NCI-H82 treated with DMSO at 0.1 percent for 48 hours (cell line): ENCODE data around the gene ASPSCR1.

Experiments
- DNase-seq: peaks from one replicate; lab custom pipeline; 2025; ENCODE audit not compliant: unreplicated experiment; lab: John Stamatoyannopoulos, UW

The ASPSCR1 gene

DNA sequence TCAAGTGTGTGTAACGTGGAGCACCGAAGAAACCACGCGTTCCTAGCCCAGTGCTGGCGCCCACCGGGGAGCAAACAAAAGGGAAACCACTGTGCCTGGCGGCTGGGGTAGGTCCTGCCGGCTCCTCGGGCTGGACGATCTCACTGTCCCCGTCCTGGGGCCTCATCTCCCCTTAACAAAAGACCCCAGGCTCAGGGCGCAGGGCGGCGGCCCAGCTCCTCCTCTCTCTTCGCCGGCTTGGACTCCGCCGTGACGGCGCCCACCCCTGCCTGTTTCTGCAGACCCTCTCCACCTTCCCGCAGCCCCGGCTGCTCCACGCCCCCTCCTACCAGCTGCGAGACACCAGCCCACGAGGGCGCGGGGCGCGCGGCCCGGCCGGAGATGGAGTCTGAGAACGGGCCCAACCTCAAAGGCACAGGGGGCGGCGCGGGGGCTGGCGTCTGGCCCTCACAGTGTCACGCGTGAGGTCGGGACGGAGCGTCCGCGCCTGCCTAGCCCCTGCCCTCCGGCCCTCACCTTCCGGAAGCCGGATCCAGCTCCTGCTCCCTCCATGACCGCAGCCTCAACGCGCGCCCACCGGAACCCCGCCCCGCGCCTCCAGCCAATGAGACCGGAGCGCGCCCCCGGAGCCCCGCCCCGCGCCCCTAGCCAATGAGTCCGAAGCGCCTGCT is 45.0 kb downstream of the ASPSCR1 start, which contains the start of gene CENPX:
Gene CENPX, minus strand, starts transcription at position 569 of the 671 bp plus-strand sequence. Its CDS starts 17 bp downstream, at position 552.
- DNase-seq, result no peak

- DNase-seq, result peak; percentile 99
Measured at GRCh38 chr17:82022981-82023446, 45.6 kb downstream of the ASPSCR1 start, which contains the start of gene LRRC45. TSS of gene LRRC45 (plus strand) at chr17:82023305. CDS start at chr17:82023644, 339 bp downstream.

GRCh38 chr17:82023447-82024241 is 46.2 kb downstream of the ASPSCR1 start:
- DNase-seq, result no peak

DNA sequence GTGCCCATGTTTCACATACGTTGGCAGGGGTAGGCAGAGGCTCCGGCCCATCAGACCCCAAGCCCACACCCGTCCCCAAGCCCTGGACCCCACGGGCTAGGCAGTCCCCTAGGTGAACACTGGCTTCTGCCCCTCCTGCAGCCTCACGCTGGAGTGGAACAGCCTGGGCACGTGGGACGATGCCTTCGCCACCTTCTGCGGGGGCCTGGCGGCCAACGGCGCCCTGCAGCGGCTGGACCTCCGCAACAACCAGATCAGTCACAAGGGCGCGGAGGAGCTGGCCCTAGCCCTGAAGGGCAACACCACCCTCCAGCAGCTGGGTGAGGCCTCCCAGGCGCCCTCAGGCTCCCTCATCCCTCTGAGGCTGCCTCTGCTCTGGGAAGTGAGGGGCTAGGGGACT is 47.4 kb downstream of the ASPSCR1 start:
- no peak for DNase-seq

DNA sequence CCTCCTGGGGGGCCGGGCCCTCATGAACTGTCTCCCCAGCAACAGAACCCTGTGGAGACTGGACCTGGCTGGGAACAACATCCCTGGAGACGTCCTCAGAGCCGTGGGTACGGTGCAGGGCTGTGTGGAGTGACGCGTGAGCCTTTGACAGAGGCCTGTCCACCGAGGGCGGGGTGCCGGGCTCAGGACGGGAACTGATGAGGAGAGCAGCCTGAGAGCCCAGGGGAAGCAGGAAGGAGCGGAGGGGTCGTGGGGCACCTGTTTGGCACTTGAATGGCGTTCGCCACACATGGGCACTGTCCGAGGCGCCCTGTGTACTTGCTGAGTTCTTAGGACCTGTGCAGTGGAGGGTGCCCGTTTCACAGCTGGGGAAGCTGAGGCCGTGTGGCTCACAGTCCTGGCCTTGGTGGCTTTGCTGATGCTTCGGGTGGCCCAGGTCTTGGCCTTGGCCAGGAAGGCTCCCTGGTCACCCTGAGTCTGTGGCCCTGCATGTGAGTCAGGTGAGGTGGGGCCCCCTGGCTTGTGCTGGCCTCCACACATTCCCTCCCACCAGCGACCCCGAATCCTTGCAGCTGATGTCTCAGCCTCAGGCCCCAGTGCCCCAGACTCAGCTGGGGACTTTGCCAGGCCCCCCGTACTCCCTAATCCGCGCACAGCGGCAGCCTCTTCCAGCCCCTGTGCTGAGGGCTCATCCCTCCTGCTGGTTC is 48.1 kb downstream of the ASPSCR1 start:
- no peak for DNase-seq

- no peak for DNase-seq
Measured at GRCh38 chr17:82028246-82028645, 50.8 kb downstream of the ASPSCR1 start.

DNA sequence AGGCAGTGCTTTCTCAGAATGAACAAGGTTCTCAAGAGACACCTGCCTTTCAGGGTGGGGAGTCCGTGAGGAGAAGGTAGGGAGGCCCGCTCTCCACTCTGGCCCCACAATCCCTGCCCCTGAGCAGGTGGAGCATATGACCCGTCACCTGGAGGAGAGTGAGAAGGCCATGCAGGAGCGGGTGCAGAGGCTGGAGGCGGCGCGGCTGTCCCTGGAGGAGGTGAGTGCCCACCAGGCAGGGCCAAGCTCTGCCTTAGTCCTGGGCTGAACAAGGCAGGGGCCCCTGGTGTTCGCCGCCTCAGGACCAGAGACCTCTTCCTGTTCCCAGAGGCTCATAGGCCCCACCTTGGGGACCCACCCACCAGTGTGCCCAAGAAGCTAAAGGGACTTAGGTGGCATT is 51.5 kb downstream of the ASPSCR1 start:
- no peak for DNase-seq

- no peak for DNase-seq
Measured at GRCh38 chr17:82029391-82029790, 52.0 kb downstream of the ASPSCR1 start.

DNA sequence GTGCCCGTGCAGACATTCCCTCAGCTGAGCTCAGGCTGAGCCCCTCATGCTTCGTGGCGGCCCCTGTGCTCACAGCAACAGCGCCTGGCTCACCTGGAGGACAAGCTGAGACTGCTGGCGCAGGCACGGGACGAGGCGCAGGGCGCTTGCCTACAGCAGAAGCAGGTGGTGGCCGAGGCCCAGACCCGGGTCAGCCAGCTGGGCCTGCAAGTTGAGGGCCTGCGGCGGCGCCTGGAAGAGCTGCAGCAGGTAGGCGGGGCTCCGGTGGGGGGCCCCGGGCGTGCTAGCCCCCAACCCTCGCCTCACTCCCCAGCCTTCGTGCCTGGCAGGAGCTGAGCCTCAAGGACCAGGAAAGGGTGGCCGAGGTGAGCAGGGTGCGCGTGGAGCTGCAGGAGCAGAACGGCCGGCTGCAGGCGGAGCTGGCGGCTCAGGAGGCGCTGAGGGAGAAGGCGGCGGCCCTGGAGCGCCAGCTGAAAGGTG is 52.6 kb downstream of the ASPSCR1 start:
- no peak for DNase-seq

DNA sequence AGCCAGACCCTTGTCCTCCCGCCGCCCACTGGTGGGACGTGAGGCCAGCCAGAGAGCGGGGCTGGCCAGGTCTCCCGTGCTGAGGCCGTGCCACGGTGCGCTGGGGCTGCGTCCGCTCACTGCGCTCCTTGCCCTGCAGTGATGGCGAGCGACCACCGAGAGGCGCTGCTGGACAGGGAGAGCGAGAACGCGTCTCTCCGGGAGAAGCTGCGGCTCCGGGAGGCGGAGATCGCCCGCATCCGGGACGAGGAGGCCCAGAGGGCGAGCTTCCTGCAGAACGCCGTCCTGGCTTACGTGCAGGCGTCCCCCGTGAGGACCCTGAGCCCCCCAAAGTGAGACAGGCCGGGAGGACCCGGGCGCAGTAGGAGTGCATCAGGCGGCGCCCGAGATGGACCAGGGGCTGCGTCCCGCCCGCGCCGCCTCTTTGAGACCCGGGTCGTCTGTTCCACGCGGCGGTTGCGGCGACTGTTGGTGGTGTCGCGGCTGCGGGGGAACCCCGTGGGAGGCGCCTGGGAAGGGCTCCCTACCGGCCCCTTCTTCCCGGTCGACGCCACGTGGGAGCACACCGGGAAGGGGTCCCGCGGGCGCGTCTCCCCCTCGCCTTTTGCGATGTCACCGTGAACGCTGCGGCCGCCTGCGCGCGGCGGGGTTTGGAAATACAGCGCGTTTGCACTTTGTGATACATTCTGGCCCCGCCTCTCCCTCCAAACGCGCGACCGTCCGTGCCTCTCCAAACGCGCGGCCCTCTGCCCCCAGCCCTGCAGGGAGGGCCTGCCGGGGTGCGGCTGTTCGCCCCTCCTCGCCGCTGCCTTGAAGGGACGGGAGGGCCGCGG is 53.3 kb downstream of the ASPSCR1 start:
- DNase-seq, result peak; percentile 16

- DNase-seq, result no peak
Measured at GRCh38 chr17:82031303-82031884, 54.0 kb downstream of the ASPSCR1 start, which contains the start of gene RAC3. TSS of gene RAC3 (plus strand) at chr17:82031678. CDS start at chr17:82031762, 84 bp downstream.

GRCh38 chr17:82031885-82032627 is 54.6 kb downstream of the ASPSCR1 start:
- peak; percentile 22 for DNase-seq

- no peak for DNase-seq
Measured at GRCh38 chr17:82033359-82034085, 56.1 kb downstream of the ASPSCR1 start.

GRCh38 chr17:82034371-82035011 is 57.1 kb downstream of the ASPSCR1 start:
- no peak for DNase-seq

DNA sequence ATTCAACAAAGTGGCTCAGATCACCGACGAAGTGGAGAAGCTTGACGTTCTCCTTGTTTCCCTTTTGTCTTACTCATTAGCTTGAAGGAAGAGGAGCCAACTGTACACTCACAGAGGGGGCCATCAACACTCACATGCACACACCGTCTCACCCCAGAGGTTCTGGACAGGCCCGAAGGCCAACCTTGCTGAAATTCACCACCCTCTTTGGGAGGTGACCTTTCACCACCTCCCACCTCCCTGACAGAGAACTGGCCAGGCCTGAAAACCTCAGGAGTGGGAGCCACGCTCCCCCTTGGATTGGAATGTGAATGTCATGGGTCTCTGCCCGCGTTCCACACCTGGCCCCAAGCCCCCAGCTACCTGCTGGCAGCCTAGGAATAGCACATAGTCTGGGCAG is 58.1 kb downstream of the ASPSCR1 start:
- DNase-seq, result no peak

GRCh38 chr17:82035956-82036633 is 58.7 kb downstream of the ASPSCR1 start:
- no peak for DNase-seq

DNA sequence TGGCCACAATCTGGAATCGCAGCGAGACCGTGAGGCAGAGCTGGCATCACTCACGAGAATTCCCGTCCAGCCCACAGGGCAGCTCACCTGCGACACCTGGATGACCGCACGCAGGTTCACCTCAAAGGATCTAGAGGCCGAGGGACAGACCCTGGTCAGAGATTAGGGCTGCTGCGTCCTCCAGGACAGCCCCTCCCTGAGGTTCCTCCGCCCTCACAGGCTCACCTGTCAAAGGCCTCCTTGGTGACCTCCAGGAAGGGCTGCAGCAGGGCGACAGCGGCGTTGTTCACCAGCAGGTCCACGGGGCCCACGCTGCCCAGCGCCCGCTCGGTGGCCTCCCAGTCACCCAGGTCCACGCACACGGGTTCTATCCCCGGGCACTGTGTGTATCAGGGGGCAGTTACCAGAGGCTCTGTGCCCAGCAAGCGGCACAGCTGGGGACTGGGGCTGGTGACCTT is 59.2 kb downstream of the ASPSCR1 start:
- no peak for DNase-seq
